ENCODE measurements around the gene TSACC.
A peak's percentile ranks its signal among the peaks of the same experiment; 100 is the strongest.
"Not testable (repeated sequence)": the region's sequence is repeated elsewhere in the genome, so short reads cannot be mapped to it uniquely, and the experiment has no call there.

Gene TSACC

GRCh38 chr1:156368157-156368658 is 29.9 kb downstream of the TSACC start:
- no peak for DNase-seq (ENCODE audit: extremely low read depth, low read depth)
- TF ChIP-seq, protein P1, sequence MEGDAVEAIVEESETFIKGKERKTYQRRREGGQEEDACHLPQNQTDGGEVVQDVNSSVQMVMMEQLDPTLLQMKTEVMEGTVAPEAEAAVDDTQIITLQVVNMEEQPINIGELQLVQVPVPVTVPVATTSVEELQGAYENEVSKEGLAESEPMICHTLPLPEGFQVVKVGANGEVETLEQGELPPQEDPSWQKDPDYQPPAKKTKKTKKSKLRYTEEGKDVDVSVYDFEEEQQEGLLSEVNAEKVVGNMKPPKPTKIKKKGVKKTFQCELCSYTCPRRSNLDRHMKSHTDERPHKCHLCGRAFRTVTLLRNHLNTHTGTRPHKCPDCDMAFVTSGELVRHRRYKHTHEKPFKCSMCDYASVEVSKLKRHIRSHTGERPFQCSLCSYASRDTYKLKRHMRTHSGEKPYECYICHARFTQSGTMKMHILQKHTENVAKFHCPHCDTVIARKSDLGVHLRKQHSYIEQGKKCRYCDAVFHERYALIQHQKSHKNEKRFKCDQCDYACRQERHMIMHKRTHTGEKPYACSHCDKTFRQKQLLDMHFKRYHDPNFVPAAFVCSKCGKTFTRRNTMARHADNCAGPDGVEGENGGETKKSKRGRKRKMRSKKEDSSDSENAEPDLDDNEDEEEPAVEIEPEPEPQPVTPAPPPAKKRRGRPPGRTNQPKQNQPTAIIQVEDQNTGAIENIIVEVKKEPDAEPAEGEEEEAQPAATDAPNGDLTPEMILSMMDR (IDR thresholded peaks at IDR 0.05; ENCODE audit: low read depth, low read length, missing control alignments), result no peak
- H3K4me3 ChIP-seq (replicated peaks; ENCODE audit: low read depth, low read length), result no peak overlapping the region

GRCh38 chr1:156368889-156369684 is 30.8 kb downstream of the TSACC start, which contains the start of gene RHBG:
Gene RHBG (plus strand): TSS chr1:156369211. CDS start chr1:156369250, 39 bp downstream.
- DNase-seq (ENCODE audit: extremely low read depth, low read depth), result no peak

DNA sequence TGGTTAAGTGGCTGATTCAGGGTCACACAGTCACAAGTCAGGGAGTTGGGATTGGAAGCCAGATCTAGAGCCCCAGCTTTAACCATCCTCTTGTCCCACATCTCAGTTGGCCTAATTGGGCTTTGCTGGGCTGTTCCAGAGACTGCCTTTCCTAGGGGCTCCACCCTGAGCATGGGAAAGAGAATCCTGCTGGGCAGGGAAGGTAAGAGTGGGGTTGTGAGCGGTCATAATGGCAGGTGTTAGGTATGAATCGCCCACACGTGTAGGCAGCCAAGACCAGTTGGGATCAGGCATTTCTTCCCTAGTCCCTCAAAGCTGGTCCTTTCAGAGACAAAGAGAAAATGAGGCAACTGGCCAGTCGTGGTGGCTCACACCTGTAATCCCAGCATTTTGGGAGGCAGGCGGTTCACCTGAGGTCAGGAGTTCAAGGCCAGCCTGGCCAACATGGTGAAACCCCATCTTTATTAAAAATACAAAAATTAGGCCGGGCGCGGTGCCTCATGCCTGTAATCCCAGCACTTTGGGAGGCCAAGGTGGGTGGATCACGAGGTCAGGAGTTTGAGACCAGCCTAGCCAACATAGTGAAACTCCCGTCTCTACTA is 31.5 kb downstream of the TSACC start:
- DNase-seq (ENCODE audit: extremely low read depth, low read depth), result not testable (repeated sequence)
- peak overlapping the region; percentile 30; the same call in 1 of the 2 replicates for H3K4me3 ChIP-seq (replicated peaks; ENCODE audit: low read depth, low read length)

More at GRCh38 chr1:156368889-156369684, 30.8 kb downstream of the TSACC start, which contains the start of gene RHBG:
- TF ChIP-seq, protein P1 (IDR thresholded peaks at IDR 0.05; ENCODE audit: low read depth, low read length, missing control alignments), result no peak
- peak within 1 kb of the TSS; percentile 30 for H3K4me3 ChIP-seq (replicated peaks; ENCODE audit: low read depth, low read length)

DNA sequence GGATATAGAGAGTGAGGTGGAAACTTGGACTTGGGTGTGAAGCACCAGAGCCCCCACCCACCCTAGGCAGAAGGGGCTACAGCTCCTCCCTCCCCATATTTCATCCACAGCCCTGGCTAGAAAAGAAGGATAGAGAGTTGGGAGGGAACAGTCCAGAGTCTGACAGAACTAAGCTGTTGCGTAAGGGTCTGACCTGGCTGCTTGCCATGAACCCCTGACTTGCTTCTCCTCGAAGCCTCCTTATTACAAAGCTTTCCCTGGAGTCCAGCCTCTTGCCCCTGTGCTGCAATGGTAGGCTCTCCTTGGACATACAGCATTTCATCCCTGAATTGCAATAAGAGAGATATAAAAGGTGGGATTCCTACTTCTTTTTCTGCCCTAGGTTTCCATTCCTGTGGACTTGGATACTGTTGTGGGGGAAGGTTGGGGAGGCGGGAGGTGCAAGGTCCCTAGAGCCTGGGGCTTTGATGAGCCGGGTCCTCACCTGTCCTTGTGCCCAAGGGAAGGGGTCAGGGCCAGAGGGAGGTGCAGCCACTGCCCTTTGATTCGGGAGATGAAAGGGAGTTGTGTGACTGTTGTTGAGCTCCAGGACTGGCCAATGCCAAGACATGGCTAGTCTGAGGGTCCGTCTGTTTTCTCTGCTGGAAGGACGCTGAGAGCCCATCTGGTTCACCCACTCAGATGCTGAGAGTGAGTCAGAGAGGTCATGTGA is 33.4 kb downstream of the TSACC start:
- no peak overlapping the region for H3K4me3 ChIP-seq (replicated peaks; ENCODE audit: low read depth, low read length)
- peak; percentile 30 for DNase-seq (ENCODE audit: extremely low read depth, low read depth)
- TF ChIP-seq, protein P1 (IDR thresholded peaks at IDR 0.05; ENCODE audit: low read depth, low read length, missing control alignments), result no peak

DNA sequence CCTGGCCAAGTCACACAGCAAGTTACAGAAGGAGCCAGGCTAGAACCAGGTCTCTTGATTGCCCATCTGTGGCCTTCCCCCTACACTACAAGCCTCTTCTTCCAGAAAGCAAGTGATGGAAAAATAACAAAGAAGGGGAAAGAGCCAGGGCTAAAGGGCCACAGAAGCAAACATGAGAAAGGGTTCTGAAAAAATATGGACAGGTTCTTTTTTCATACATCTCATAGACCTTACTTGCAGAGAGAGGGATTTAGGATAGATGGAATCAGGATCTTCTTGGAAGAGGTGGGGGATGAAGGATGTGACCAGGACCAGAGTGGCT is 33.9 kb downstream of the TSACC start:
- no peak for DNase-seq (ENCODE audit: extremely low read depth, low read depth)
- TF ChIP-seq, protein P1 (IDR thresholded peaks at IDR 0.05; ENCODE audit: low read depth, low read length, missing control alignments), result no peak

GRCh38 chr1:156372876-156373275 is 34.5 kb downstream of the TSACC start:
- no peak for DNase-seq (ENCODE audit: extremely low read depth, low read depth)
- TF ChIP-seq, protein P1 (IDR thresholded peaks at IDR 0.05; ENCODE audit: low read depth, low read length, missing control alignments), result no peak
- H3K4me3 ChIP-seq (replicated peaks; ENCODE audit: low read depth, low read length), result no peak overlapping the region

More for the DNA sequence above, 33.9 kb downstream of the TSACC start:
- no peak overlapping the region for H3K4me3 ChIP-seq (replicated peaks; ENCODE audit: low read depth, low read length)

DNA sequence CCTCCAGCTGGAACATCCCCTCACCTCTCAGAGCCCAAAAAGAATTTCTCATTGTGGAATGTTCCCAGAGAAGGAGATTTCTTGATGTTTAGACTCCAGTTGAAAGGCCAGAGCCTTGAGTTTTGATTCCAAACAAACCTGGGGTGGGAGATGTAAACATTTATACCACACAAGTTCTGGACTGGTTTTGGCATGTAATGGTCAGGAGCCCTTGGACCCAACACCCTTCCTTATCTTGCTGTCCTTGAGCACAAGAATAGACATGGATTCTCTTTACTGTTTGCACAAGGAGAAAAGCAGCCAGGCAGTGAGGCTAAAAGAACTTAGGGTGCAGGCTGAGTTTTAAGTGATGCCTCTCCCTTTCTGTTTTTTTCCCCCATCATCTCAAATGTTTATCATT is 35.2 kb downstream of the TSACC start:
- TF ChIP-seq, protein P1 (IDR thresholded peaks at IDR 0.05; ENCODE audit: low read depth, low read length, missing control alignments), result no peak
- H3K4me3 ChIP-seq (replicated peaks; ENCODE audit: low read depth, low read length), result no peak overlapping the region
- no peak for DNase-seq (ENCODE audit: extremely low read depth, low read depth)
